ENCODE results near the gene ZSCAN12. TPM values are rescaled to one million over a fixed set of nuclear protein-coding genes. Genes with fewer than 3 reads are reported as not detected.
A peak's percentile ranks its signal among the peaks of the same experiment; 100 is the strongest.
"Not testable (repeated sequence)": the region's sequence is repeated elsewhere in the genome, so short reads cannot be mapped to it uniquely, and the experiment has no call there.

The ZSCAN12 gene
- 6.0 and 6.9 TPM in 2 replicates for total RNA-seq (2014; rRNA removed; shearing (Covaris generic))

DNA sequence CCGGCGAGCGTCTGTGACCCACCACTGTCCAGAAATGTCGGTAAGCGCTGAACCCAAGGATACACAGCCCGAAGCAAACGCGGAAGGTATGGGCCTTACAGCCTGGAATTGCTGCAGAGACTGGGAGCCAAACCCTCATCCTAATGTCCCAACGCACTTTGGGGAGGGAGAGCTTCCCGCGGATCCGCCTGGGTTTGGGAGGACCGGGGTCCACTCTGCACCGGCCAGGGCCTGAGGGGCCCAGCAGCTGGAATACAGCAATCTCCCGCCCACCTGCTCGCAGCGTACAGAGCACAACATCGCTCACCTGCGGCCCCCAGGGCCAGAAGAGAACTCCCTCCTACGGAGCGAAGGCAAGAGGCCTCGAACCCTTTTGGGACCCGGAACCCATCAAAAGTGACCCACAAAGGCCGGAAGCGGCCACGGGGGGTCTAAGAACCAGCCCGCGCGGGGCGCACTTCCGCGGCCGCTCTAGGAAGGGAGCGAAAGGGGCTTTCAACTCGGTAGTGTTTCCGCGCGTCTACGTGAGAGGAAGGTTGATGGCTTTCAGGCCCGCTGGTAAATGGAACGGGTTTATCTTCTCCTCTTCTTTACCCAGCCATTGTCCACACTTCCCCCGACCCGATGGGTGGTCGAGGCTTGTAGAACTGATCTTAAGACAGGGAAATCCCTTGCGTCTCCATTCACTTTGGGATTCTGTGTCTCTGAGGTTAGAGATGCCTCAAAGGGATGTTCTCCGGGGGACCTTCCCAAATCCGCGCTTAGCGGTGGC is at the start of gene ZSCAN12:
Gene ZSCAN12 (minus strand): TSS at position 398 of the 772 bp plus-strand sequence. CDS start 1,342 bp downstream, outside the sequence.
- peak; percentile 75 for DNase-seq (ENCODE audit: low spot score)

DNA sequence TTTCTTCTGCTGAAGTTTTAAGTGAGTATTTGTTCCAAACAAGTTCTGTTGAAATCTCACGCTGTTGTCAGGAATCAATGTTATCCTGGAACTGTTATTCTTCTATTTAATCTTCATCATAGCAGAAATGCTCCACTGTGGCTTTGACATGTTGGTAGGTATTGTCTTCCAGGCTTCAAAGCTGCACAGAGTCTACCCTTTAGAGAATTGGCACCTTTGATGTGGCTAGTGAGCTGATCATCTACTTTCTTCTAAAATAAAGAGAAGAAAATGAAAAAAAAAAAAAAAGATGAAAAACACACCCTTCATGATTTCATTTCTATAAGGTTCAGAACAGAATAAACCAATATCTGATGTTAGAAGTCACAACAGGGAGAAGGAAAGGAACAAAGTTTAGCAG is 49.5 kb upstream of the ZSCAN12 start:
- DNase-seq (ENCODE audit: low spot score), result no peak

DNA sequence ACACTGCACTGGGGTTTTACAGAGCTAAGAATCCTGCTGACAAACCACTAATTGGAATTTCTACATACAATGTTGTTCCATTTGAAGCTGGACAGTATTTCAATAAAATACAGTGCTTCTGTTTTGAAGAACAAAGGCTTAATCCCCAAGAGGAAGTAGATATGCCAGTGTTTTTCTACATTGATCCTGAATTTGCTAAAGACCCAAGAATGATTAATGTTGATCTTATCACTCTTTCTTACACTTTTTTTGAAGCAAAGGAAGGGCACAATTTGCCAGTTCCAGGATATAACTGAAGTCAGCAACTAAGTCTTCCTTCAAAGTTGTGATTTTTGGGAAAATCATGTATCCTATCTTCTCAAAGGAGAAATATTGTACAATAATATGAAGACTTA is 48.0 kb upstream of the ZSCAN12 start:
- not testable (repeated sequence) for DNase-seq (ENCODE audit: low spot score)

DNA sequence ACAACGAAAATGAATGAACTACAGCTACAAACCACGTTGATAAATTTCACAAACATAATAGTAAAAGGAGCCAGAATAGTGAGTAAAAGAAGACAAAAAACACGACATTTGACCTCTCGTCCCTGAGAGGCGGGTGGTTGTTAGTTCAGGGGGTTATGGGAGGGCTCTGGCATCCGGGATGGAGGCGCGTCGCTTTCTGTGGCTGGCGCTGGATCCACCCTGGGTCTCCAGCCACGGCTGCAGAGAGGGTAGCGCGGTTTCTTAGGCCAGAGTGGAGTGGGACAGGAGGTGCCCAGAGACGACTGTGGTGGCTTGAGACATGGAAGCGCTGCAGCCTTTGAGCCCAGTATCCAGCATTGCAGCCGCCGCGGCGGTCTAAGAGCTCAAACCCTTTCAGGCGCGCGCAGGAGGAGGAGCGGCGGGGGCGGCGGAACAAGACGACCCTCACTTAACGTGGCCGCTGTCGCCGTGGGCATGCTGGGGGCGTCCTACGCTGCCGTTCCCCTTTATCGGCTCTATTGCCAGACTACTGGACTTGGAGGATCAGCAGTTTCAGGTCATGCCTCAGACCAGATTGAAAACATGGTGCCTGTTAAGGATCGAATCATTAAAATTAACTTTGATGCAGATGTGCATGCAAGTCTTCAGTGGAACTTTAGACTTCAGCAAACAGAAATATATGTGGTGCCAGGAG is 47.4 kb upstream of the ZSCAN12 start:
- no peak for DNase-seq (ENCODE audit: low spot score)

DNA sequence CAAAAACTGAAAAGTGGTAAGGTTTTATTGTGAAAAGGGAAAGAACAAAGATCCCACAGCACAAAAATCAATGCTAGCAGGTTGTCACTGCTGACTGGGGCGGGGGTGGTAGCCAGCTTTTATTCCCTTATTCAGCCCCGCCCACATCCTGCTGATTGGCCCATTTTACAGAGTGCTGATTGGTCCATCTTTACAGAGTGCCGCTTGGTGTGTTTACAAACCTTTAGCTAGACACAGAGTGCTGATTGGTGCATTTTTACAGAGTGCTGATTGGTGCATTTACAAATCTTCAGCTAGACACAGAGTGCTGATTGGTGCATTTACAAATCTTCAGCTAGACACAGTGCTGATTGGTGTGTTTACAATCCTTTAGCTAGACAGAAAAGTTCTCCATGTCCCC is 45.2 kb upstream of the ZSCAN12 start:
- DNase-seq (ENCODE audit: low spot score), result not testable (repeated sequence)

DNA sequence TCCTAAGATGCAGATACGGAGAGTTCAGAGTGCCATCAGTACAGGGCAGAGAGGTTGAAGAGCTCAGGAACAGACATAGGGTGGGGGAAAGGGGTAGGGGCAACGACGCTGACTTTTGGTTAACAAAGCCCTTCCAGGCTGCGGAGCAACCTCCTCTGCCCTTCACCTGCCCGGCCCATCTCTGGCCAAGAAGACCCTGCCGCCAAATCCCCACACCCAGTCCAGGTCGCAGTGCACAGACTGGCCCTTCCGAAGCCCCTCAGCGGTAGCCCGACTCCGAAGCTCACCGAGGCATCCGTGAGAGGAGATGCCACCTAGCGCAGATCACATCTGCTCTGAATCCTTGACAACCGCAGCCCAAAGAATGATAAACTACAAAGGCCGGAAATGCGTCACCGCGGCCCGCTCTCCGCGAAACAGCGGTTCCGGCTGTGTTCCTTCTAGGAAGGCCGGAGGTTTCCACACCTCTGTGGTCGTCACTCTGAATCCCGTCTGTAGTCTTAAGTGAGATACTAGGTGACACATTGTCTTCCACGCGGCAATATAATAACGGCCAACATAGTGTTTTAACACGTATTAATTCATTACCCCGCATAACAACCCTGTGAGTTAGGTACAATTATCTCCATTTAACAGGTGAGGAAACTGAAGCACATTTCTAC is 43.7 kb upstream of the ZSCAN12 start, which contains the start of gene ZSCAN23:
Gene ZSCAN23 (minus strand): TSS at position 380 of the 662 bp plus-strand sequence. CDS start 7,225 bp downstream, outside the sequence.
- DNase-seq (ENCODE audit: low spot score), result peak; percentile 87

DNA sequence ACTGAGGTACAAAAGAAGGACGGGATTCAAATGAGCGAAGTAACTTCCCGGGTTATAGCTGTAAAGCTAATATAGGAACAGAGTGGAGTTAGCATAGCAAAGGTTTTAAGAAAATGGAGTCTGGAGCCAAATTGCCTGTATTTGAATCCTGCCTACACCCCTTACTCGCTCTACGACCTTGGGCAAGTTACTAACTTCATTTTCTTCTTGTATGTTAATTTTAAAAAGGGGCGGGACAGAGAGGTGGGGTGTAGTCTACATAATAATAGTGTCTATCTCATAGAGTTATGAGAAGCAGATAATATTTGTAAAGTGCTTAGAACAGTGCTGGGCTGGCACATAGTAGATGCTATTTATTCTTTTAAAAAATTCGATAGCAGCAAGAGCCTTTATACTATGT is 43.0 kb upstream of the ZSCAN12 start:
- DNase-seq (ENCODE audit: low spot score), result no peak

DNA sequence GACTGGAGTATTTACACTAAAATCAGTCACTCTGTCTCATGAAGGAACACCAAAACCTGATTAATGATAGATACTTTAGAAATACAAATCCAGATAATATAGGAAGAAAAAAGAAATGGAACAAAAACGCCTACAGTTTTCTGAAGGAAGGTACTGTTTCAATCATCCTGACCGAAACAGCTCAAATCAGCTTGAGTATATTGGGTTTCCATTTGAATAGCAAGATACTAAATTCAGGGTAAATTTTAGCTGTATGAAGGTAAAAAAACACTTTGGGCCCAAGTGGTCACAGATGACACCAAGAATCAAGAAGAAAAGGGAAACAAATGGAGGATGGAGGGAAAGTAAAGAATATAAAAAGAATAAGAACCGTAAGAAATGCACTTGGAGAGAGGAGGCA is 36.9 kb upstream of the ZSCAN12 start:
- DNase-seq (ENCODE audit: low spot score), result no peak

DNA sequence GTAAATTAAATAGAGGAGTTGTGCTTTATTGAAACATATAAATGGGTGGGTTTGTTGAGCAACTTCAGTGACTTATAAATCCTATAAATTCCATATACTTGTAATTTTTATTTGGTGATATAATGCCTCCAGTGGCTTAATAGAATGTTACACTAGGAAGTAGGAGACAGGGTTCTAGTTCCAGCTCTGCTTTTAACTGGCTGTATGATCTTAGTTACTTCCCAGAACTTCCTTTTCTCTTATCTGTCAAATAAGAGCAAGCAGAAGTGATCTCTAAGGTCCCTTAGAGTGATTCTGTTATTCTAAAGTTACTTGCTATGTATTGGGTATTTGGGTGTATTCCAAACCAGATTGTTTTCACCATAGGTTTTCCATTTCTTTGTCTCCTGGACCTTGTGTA is 33.6 kb upstream of the ZSCAN12 start:
- no peak for DNase-seq (ENCODE audit: low spot score)

DNA sequence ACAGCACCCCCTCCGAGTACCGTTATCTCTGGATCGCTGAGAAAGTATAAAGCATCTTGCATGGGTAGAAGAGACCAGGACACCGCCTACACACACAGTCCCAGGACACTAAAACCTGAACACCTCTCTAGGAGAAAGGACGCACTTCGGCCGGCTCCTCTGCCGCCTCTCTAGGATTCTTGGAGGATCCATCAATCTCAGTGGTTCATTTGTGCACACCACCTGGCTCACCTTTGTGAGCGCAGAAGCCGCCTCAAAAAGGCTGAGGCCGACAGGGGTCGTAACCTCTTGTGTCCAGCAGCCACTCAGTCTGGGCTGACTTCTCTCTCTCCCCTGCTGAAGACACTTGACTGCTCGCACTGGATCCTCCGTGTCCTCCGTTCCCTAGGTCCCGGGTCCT is 30.2 kb upstream of the ZSCAN12 start:
- DNase-seq (ENCODE audit: low spot score), result no peak

DNA sequence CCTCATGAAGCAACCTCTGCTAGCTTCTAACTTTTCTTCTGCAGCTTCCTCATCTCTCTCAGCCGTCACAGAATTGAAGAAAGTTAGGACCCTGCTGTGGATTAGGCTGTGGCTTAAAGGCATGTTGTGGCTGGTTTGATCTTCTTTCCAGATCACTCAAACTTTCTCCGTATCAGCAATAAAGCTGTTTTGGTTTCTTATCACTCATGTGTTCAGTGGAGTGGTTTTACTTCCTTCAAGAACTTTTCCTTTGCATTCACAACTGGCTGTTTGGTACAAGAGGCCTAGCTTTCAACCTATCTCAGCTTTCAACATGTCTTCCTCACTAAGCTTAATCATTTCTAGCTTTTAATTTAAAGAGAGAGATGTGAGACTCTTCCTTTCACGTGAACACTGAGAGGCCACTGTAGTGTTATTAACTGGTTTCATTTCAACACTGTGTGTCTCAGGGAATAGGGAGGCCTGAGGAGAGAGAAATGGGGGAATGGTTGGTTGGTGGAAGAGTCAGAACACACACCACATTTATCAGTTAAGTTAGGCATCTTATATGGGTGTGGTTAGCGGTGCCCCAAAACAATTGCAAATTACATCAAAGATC is 26.5 kb upstream of the ZSCAN12 start:
- no peak for DNase-seq (ENCODE audit: low spot score)

DNA sequence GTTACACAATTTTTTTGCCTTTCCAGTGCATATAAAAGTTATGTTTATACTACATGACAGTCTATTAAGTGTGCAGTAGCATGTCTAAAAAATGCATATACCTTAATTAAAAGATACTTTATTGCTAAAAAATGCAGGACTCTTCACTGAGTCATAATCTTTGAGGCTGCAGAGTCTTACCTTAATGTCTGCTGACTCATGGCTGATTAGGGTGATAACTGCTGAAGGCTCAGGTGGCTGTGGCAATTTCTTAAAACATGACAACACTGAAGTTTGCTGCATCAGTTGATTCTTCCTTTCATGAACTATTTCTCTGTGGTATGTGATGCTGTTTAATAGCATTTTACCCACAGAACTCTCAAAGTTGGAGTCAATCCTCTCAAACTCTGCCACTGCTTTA is 24.6 kb upstream of the ZSCAN12 start:
- no peak for DNase-seq (ENCODE audit: low spot score)

DNA sequence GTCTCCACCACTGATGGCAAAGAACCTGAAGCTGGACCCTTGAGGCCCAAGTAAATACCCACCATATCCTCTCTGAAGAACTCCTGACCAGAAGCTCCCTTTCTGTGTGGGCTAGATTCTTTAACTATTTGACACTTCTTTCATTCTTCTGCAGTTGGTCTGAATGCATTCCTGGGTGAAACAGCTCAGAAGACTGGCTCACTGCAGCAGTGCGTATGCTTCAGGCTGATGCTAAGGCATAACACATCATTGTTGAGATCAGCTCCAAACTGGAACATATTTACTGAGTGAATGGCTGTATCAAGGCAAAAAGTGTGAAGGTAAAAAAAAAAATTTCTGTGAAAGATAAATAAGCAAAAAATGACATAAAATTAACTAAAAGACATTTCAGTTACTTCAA is 24.0 kb upstream of the ZSCAN12 start:
- DNase-seq (ENCODE audit: low spot score), result no peak

DNA sequence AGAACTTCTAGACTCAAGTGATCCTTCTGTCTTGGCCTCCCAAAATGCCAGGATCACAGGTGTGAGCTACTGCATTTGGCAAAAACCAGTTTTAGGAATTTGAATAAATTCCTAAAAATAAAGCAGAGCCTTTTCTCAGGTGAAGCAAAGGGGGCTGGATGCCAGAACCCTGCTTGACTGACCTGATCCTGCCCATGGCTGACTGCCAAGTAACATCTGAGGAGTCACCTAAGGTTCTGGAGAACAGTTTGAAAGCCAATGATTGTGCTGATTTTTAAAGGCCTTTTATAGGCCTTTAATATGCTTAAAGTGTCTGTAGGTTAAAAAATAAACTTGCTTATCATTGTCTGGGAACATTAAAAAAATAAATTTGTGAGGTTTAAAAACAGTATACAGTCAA is 14.1 kb upstream of the ZSCAN12 start:
- DNase-seq (ENCODE audit: low spot score), result no peak

DNA sequence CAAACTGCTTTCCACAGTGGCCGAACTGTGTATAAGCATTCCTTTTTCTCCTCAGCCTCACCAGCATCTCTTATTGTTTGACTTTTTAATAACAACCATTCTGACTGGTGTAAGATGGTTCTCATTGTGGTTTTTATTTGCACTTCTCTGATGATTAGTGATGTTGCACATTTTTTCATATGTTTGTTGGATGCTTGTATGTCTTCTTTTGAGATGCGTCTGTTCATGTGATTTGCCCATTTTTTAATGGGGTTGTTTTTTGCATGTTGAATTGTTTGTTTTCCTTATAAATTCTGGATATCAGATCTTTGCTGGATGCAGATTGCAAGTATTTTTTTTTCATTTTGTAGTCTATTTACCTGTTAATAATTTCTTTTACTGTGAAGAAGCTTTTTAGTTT is 11.2 kb upstream of the ZSCAN12 start:
- no peak for DNase-seq (ENCODE audit: low spot score)

DNA sequence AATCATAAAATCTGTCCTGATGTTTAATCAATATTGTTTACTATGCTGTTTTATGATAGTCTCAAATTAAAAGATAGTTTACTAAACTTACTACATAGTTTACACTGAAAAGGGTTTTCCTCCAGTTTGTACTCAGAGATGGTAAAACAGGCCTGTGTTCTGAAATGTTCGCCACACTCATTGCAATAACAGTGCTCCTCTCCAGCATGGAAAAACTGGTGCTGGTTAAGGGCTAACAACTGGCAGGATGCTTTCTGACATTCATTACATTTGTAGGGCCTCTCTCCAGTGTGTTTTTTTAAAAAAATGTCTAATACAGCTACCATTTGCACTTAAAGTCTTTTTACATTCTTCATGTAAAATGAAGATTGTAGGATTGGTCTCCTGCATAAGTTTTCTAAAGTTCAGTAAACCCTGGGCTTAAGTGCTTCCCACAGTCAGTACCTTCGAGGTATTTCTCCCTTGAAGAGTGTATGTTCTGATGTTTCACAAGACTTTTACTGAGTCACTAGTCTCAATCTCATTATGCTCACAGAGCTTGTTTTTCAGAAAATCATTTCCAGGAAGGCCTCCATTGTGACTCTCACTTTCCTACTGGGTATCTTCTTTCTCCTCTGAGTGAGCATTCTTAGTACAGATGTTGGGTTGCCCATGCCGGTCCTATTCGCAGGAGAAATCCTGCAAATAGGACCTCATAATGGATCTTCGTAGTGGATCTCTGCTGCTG is 8.7 kb upstream of the ZSCAN12 start:
- DNase-seq (ENCODE audit: low spot score), result no peak

DNA sequence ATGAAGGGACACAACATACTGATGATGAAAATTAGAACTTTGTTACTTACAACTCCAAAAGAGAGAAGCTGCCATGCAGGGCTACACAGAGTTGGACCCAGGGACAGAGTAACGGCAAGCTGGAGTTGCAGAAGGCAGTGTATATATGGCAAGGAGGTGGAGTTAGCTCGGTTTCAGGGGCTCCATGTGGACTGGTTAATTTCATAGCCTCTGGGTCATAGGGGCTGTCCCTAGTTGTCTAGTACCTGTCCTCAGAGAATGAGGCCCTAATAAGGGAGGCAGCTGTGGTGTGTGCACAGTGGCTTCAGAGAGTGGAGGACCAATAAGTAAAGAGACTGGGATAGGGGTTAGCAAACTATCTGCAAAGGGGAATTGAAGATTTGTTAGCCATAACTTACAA is 7.9 kb upstream of the ZSCAN12 start:
- DNase-seq (ENCODE audit: low spot score), result no peak

DNA sequence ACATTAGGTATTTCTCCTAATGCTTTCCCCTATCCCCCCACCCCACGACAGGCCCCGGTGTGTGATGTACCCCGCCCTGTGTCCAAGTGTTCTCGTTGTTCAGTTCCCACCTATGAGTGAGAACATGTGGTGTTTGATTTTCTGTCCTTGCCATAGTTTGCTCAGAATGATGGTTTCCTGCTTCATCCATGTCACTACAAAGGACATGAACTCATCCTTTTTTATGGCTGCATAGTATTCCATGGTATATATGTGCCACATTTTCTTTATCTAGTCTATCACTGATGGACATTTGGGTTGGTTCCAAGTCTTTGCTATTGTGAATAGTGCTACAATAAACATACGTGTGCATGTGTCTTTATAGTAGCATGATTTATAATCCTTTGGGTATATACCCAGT is 4.4 kb upstream of the ZSCAN12 start:
- DNase-seq (ENCODE audit: low spot score), result not testable (repeated sequence)

DNA sequence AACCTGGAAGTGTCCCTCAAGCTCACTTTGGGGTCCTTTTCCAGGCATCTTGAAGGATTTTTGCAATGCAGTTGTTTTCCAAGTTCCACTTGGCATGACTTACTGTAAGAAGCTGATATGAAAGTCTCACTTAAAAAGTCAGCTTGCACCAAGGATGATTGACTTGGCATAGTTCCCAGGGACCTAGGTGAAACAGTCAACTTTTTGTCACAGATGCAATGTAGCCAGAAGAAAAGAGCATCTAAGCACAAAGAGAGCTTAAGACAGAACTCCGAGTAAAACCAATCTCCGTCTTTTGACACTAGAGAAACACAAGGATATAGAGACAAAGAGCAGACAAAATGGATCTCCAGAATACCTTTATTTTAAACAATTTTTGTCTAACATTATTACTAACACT is 2.6 kb upstream of the ZSCAN12 start:
- no peak for DNase-seq (ENCODE audit: low spot score)

DNA sequence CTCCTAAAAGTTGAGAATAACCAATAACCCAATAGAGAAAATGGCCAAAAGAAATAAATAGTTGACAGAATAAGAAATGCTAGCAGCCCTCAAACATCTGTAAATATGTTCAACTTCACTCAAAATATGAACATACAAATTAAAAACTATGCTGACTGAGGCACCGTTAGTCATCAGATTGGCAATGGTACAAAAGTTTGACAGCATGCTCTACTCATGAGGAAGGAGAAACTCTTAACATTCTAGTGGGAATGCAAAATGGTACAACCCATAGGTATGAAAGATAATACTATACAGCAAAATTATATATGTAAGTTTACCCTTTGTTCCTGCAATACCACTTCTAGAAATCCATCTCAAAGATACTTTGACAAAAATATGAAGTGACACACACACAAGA is 1.6 kb upstream of the ZSCAN12 start:
- DNase-seq (ENCODE audit: low spot score), result no peak

DNA sequence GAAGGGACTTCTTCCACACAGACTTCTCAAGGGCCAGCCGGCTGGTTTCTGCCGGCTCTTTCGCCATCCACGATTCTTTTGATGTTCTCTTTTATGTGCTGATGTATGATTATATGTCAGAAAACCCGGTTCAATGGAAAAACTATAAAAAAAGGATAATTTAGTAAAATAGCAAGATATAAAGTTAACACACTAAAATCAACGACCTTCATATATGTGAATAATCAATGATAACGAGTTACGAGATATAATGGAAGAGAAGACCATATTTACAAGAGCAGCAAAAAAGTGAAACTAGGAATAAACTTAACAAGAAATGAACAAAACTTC is 540 bp upstream of the ZSCAN12 start:
- no peak for DNase-seq (ENCODE audit: low spot score)

DNA sequence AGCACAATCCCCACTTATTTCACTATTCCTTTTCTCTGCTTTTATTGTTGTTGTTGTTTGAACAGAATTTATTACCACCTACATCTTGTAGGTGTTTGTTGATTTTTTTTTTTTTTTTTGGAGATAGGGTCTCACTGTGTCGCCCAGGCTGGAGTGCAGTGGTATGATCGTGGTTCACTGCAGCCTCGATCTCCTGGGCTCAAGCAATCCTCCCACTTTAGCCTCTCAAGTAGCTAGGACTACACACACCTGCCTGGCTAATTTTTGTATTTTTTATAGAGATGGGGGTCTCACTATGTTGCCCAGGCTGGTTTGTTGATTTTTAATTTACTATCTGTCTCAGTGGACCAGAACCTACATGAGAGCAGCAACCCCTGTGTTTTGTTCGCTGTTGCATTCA is 3.6 kb downstream of the ZSCAN12 start:
- no peak for DNase-seq (ENCODE audit: low spot score)

Measured in H4 (cell line).